LNCaP clone FGC (cell line): ENCODE data around the gene HS2ST1.
A peak's percentile ranks its signal among the peaks of the same experiment; 100 is the strongest.
"Not testable (repeated sequence)": the region's sequence is repeated elsewhere in the genome, so short reads cannot be mapped to it uniquely, and the experiment has no call there.

Source experiments
- DNase-seq: peaks from one replicate; pipeline ENCODE4 v3.0.0-alpha.2; 2011; ENCODE audit warnings: low read depth
- H3K4me3 ChIP-seq: 2 replicates; pipeline ENCODE4 v1.5.1; 2011; ENCODE audit warnings: mild to moderate bottlenecking, low read depth, low read length, control low read depth
- CTCF ChIP-seq: IDR thresholded peaks from 2 replicates; pipeline ENCODE4 v1.5.1; 2012; ENCODE audit warnings: mild to moderate bottlenecking; ENCODE audit not compliant: control insufficient read depth, insufficient read depth; ENCODE audit errors: extremely low read depth

HS2ST1 gene

GRCh38 chr1:86970938-86971337 is 56.5 kb downstream of the HS2ST1 start:
- H3K4me3 ChIP-seq, result no peak overlapping the region
- TF ChIP-seq CTCF, result no peak
- peak; percentile 76 for DNase-seq

- DNase-seq, result no peak
- no peak overlapping the region for H3K4me3 ChIP-seq
- no peak for TF ChIP-seq CTCF
Observed at GRCh38 chr1:86971778-86972177, 57.3 kb downstream of the HS2ST1 start.

GRCh38 chr1:86972262-86972661 is 57.8 kb downstream of the HS2ST1 start:
- DNase-seq, result no peak
- H3K4me3 ChIP-seq, result no peak overlapping the region
- no peak for TF ChIP-seq CTCF

- no peak for TF ChIP-seq CTCF
- DNase-seq, result no peak
- H3K4me3 ChIP-seq, result no peak overlapping the region
Observed at GRCh38 chr1:86975993-86976550, 61.6 kb downstream of the HS2ST1 start.

- DNase-seq, result no peak
- TF ChIP-seq CTCF, result no peak
- no peak overlapping the region for H3K4me3 ChIP-seq
Observed at GRCh38 chr1:86976664-86977063, 62.2 kb downstream of the HS2ST1 start.

- H3K4me3 ChIP-seq, result no peak overlapping the region
- no peak for DNase-seq
- no peak for TF ChIP-seq CTCF
Observed at GRCh38 chr1:86981482-86982213, 67.2 kb downstream of the HS2ST1 start.

- H3K4me3 ChIP-seq, DNase-seq: not testable (repeated sequence)
Observed at GRCh38 chr1:86983677-86984076, 69.2 kb downstream of the HS2ST1 start.
